Heart left ventricle (tissue), 13 donors: ENCODE data around the gene FXYD2.
A peak's percentile ranks its signal among the peaks of the same experiment; 100 is the strongest.

Experiments
- CTCF ChIP-seq, 12 donors: fragments of 200-600 bp; sonication (generic) in 4 of 12; IDR thresholded peaks; one replicate each; pipeline versions ENCODE4 v1.5.0 to v1.8.0; 2018 to 2022; ENCODE audit warnings: antibody characterized with exemption in 12 of 12, mild to moderate bottlenecking in 5 of 12
- POLR2A ChIP-seq, 2 donors: fragments of 450-650 bp; IDR thresholded peaks; one replicate each; pipeline ENCODE4 v1.6.1; 2017; ENCODE audit warnings: antibody characterized with exemption in 2 of 2, mild to moderate bottlenecking in 2 of 2, moderate library complexity in 2 of 2
- donor health status: ischemic (EF 13 %, LVEDD 7.1; RV severe dilation, severe dysfunction).
- donor health status: DM: no; HTN: yes; CAD: no.
- donor health status: DM: no; HTN: no; CAD: no.
- donor health status: ischemic (EF 25% LVEDD 6.9; RV normal size, moderate dysfunction).
- donor health status: ischemic (EF 25% LVEDD 5.7; RV mildly dilated, moderate dysfunction).
- donor health status: ischemic (EF 35%, LVEDD 5.7; RV mildly dilated, moderate dysfunction).
- donor health status: nonischemic (EF 11% LVEDD 7.7; RV severe dilation, severe dysfunction).
- donor health status: DM: yes; HTN: yes; CAD: no.
- donor health status: PGD.
- donor health status: ischemic (EF 29% LVEDD 5.4; RV normal size, mild dysfunction).
- donor health status: nonischemic (EF 23%, LVEDD 6.1; RV moderate dilation, normal function).

- TF ChIP-seq CTCF (IDR thresholded peaks at IDR 0.05) (peak; percentile 97 to 100 (median 99)), POLR2A (IDR thresholded peaks at IDR 0.05) (no peak)
Observed at GRCh38 chr11:117817368-117818040, 7.0 kb downstream of the FXYD2 start.
